ENCODE results near the gene SPRTN.

Gene SPRTN, protein sequence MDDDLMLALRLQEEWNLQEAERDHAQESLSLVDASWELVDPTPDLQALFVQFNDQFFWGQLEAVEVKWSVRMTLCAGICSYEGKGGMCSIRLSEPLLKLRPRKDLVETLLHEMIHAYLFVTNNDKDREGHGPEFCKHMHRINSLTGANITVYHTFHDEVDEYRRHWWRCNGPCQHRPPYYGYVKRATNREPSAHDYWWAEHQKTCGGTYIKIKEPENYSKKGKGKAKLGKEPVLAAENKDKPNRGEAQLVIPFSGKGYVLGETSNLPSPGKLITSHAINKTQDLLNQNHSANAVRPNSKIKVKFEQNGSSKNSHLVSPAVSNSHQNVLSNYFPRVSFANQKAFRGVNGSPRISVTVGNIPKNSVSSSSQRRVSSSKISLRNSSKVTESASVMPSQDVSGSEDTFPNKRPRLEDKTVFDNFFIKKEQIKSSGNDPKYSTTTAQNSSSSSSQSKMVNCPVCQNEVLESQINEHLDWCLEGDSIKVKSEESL

DNA sequence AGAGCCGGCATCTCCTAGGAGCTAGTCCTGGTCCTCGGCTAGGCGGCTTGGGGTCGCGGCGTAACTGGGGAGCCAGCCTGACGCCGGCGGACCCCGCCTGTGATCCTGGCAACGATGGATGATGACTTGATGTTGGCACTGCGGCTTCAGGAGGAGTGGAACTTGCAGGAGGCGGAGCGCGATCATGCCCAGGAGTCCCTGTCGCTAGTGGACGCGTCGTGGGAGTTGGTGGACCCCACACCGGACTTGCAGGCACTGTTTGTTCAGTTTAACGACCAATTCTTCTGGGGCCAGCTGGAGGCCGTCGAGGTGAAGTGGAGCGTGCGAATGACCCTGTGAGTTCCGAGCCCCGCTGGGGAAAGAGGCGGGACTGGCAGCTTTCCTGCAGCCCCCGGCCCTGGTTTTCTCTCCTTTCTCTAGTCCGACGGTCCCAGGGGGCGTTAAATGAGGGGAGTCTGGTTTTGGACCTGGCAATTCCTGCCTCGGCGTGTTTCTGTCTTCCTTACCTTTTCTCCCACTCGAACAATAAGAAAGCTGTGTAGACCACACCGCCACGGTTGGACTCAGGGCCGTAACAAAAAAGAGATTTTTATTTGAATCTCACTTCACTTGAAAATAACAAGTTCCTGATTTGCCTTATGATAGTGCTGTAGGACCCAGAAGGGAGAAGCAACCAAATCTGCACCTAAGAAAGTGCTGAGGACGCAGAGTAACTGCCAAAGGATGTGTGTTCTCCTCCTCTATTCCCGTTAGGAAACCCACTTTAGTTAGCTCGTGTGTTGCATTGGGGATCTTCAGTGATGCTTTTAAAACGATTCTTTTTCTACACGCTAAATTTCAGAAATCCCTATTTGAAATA lies at the start of gene SPRTN:
Gene SPRTN, plus strand, starts transcription at position 24 of the 859 bp plus-strand sequence. Its CDS starts 91 bp downstream, at position 115.
- H3K9ac ChIP-seq (ENCODE audit: low read length) = peak within 1 kb of the TSS; percentile 98
- H3K27ac ChIP-seq (ENCODE audit: low read depth, low read length) = peak within 1 kb of the TSS; percentile 99
- H3K36me3 ChIP-seq (ENCODE audit: control insufficient read depth, insufficient read depth, low read length) = peaks cover 2% of the 10 kb centered on the region
- H3K4me3 ChIP-seq (ENCODE audit: low read length) = peak within 1 kb of the TSS; percentile 96
- H3K27me3 ChIP-seq (ENCODE audit: control insufficient read depth, insufficient read depth, low read length) = no peaks in the 10 kb centered on the region
- H3K4me1 ChIP-seq (ENCODE audit: control insufficient read depth, insufficient read depth, low read length) = peaks cover 33% of the 10 kb centered on the region

DNA sequence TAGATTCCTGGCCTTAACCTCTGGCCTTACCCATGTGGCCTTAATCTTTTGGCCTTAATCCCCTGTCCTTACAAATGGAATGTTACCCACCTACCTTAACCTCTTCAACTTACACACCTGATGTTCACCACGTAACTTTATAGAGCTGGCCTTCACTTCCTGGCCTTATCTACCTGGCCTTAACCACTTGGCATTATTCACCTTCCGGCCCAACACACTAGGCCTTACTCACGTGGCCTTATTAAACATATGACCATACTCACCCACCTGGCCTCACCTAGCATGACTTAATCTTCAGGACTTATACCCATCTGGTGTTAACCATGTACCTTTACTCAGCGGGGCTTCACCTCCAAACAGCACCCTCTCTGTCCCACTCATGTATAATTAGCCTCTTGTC lies 42.2 kb upstream of the SPRTN start:
- Histone ChIP-seq H3K27me3 (ENCODE audit: control insufficient read depth, insufficient read depth, low read length) (no peaks in the 10 kb centered on the region), H3K27ac (ENCODE audit: low read depth, low read length) (no peak overlapping the region), H3K4me3 (ENCODE audit: low read length) (no peak overlapping the region), H3K9ac (ENCODE audit: low read length) (no peak overlapping the region), H3K4me1 (ENCODE audit: control insufficient read depth, insufficient read depth, low read length) (no peaks in the 10 kb centered on the region), H3K36me3 (ENCODE audit: control insufficient read depth, insufficient read depth, low read length) (no peaks in the 10 kb centered on the region)

DNA sequence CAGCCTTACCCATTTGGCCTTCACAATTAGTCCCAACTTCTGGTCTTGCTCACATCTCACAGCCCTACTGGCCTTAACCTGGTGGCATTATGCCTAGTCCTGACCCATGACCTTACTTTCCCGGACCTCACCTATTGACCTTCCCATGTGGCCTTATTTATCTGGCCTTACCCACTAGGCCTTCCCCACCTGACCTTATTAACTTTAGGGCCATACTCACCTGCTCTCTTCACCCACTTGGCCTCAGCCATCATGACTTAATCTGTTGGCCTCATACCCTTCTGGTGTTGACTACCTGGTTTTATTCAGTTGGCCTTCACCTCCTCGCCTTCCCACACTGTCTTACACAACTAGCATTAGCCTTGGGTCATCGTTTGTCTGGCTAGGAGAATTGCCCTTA lies 36.1 kb upstream of the SPRTN start:
- Histone ChIP-seq H3K9ac (ENCODE audit: low read length) (no peak overlapping the region), H3K36me3 (ENCODE audit: control insufficient read depth, insufficient read depth, low read length) (no peaks in the 10 kb centered on the region), H3K4me1 (ENCODE audit: control insufficient read depth, insufficient read depth, low read length) (no peaks in the 10 kb centered on the region), H3K4me3 (ENCODE audit: low read length) (no peak overlapping the region), H3K27ac (ENCODE audit: low read depth, low read length) (no peak overlapping the region), H3K27me3 (ENCODE audit: control insufficient read depth, insufficient read depth, low read length) (no peaks in the 10 kb centered on the region)

DNA sequence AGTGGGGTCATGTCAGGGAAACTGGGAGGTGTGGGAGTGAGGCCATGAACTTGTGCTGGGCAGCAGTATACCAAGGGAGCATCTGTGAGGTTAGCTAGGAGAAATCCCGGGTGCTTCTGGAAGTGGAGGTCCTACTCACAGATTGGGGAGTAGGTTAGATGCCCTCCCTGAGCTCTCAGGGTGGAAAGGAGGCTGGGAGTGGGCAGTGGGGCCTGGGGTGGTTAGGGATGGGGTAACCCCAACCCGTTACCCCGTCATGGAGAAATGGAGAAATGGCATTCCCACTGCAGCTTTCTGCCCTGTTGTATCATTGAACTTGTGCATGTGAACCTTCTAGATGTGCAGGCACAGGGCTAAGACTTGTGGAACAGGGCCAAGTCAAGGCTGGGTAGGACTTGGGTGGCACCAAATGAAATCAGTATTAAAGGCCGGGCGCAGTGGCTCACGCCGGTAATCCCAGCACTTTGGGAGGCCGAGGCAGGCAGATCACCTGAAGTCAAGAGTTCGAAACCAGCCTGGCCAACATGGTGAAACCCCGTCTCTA lies 27.6 kb upstream of the SPRTN start:
- Histone ChIP-seq H3K4me3 (ENCODE audit: low read length) (no peak overlapping the region), H3K27ac (ENCODE audit: low read depth, low read length) (no peak overlapping the region), H3K4me1 (ENCODE audit: control insufficient read depth, insufficient read depth, low read length) (no peaks in the 10 kb centered on the region), H3K27me3 (ENCODE audit: control insufficient read depth, insufficient read depth, low read length) (no peaks in the 10 kb centered on the region), H3K36me3 (ENCODE audit: control insufficient read depth, insufficient read depth, low read length) (no peaks in the 10 kb centered on the region), H3K9ac (ENCODE audit: low read length) (no peak overlapping the region)

DNA sequence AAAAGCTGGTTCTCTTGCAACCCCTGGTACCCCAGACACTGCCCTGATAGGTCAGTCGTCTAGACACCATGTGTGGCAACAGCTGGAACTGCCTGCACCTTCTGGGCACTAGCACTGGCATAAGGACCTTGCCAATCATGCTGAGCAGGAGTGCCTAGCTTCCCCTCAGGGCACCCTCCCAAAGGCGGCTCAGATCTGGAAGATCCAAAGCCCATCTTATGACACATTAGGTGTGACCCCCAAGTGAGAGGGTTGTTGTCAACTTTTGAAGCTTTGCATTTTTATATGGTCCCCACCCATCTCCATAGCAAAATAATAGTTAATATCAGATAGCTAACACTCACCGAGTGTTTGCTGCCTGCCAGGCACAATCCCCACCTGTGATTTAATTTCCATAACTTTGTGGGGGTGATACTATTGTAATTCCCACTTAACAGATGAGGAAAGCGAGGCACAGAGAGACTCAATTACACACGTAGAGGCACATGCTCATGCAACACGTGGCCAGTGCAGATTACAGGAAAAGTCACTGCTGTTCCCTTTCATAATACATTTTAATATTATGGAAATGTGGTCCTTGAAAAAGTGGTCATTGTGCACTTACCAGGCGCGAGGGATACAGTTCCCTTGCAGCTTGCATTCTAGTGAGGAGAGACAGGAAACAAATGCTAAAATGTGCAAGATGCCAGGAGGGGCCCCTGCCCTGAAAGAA lies 26.2 kb upstream of the SPRTN start:
- no peaks in the 10 kb centered on the region for H3K27me3 ChIP-seq (ENCODE audit: control insufficient read depth, insufficient read depth, low read length)
- no peak overlapping the region for H3K27ac ChIP-seq (ENCODE audit: low read depth, low read length)
- no peaks in the 10 kb centered on the region for H3K36me3 ChIP-seq (ENCODE audit: control insufficient read depth, insufficient read depth, low read length)
- H3K4me3 ChIP-seq (ENCODE audit: low read length) = no peak overlapping the region
- H3K9ac ChIP-seq (ENCODE audit: low read length) = no peak overlapping the region
- no peaks in the 10 kb centered on the region for H3K4me1 ChIP-seq (ENCODE audit: control insufficient read depth, insufficient read depth, low read length)

DNA sequence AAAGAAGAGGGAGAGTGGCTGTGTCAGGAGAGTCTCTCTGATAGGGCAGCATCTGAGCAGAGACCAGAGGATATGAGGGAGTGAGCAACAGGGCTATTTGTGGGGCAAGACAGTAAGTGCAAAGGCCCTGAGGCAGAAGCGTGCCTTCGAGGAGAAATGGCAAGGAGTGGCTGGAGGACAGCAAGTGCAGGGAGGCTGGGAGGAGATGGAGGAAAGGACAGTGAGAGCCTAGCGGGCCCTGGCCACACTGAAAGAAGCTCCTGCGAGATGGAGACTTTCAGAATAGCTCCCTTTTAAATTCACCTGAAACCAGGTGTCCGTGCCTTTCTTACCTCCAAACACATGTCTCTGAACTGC lies 25.7 kb upstream of the SPRTN start:
- Histone ChIP-seq H3K4me1 (ENCODE audit: control insufficient read depth, insufficient read depth, low read length) (no peaks in the 10 kb centered on the region), H3K4me3 (ENCODE audit: low read length) (no peak overlapping the region), H3K27me3 (ENCODE audit: control insufficient read depth, insufficient read depth, low read length) (no peaks in the 10 kb centered on the region)

DNA sequence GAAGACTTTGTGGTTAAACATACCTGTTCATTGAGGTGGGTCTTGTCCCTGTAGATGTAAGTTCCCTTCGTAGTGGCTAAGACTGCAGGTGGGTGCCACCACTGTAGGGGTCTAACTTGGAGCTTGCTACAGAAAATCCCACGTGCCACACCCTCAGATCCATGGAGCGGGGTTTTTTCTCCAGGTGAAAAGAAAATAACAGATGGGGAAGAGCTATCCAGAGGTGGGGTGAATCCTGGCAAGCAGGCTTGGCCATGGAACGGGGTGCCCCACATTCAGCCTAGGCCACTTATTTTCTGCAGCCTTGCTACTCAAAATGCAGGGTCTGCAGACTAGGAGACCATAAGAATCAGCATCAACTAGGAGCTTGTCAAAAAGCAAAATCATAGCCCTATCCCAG lies 24.4 kb upstream of the SPRTN start:
- no peaks in the 10 kb centered on the region for H3K4me1 ChIP-seq (ENCODE audit: control insufficient read depth, insufficient read depth, low read length)
- H3K27me3 ChIP-seq (ENCODE audit: control insufficient read depth, insufficient read depth, low read length) = no peaks in the 10 kb centered on the region
- H3K36me3 ChIP-seq (ENCODE audit: control insufficient read depth, insufficient read depth, low read length) = no peaks in the 10 kb centered on the region
- no peak overlapping the region for H3K4me3 ChIP-seq (ENCODE audit: low read length)
- H3K9ac ChIP-seq (ENCODE audit: low read length) = no peak overlapping the region
- H3K27ac ChIP-seq (ENCODE audit: low read depth, low read length) = no peak overlapping the region

More for the DNA sequence above, 25.7 kb upstream of the SPRTN start:
- no peaks in the 10 kb centered on the region for H3K36me3 ChIP-seq (ENCODE audit: control insufficient read depth, insufficient read depth, low read length)
- no peak overlapping the region for H3K27ac ChIP-seq (ENCODE audit: low read depth, low read length)
- no peak overlapping the region for H3K9ac ChIP-seq (ENCODE audit: low read length)

DNA sequence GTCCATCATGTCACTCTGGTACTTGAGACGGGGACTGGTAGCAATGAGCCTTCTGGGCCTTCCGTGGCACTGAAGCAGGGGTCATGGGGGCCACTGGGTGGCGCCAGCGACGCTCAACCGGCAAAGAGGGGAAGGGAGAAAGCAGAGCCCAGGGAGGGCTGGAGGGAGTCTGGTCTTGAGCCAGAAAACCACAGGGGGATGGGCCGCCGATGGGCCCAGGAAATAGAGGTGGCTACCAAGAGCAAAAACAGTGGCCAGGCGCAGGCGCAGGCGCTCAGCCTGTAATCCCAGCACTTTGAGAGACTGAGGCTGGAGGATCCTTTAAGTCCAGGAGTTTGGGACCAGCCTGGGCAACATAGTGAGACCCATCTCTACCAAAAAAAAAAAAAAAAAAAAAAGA lies 22.2 kb upstream of the SPRTN start:
- Histone ChIP-seq H3K27ac (ENCODE audit: low read depth, low read length) (no peak overlapping the region), H3K36me3 (ENCODE audit: control insufficient read depth, insufficient read depth, low read length) (no peaks in the 10 kb centered on the region)

DNA sequence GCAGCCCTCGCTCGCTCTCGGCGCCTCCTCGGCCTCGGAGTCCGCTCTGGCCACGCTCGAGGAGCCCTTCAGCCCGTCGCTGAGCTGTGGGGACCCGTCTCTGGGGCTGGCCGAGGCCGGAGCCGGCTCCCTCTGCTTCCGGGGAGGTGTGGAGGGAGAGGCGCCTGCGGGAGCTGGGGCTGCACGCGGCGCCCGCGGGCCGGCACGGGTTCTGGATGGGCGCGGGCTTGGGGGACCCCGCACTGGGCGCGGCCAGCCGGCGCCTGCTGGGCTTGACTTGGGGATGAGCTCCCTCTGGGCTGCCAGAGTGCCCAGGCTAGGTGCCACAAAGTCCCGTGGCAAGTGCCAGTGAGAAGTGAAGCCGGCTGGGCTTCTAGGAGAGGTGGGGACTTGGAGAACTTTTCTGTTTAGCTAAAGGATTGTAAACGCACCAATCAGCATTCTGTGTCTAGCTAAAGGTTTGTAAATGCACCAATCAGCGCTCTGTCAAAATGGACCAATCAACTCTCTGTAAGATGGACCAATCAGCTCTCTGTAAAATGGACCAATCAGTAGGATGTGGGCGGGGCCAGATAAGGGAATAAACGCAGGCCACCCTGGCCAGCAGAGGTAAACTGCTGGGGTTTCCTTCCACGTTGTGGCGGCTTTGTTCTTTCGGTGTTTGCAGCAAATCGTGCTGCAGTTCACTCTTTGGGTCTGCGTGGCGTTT lies 20.6 kb upstream of the SPRTN start:
- no peak overlapping the region for H3K9ac ChIP-seq (ENCODE audit: low read length)
- no peaks in the 10 kb centered on the region for H3K4me1 ChIP-seq (ENCODE audit: control insufficient read depth, insufficient read depth, low read length)
- no peak overlapping the region for H3K4me3 ChIP-seq (ENCODE audit: low read length)
- no peak overlapping the region for H3K27ac ChIP-seq (ENCODE audit: low read depth, low read length)
- H3K36me3 ChIP-seq (ENCODE audit: control insufficient read depth, insufficient read depth, low read length) = no peaks in the 10 kb centered on the region
- no peaks in the 10 kb centered on the region for H3K27me3 ChIP-seq (ENCODE audit: control insufficient read depth, insufficient read depth, low read length)

More for the DNA sequence above, 22.2 kb upstream of the SPRTN start:
- no peak overlapping the region for H3K4me3 ChIP-seq (ENCODE audit: low read length)
- H3K9ac ChIP-seq (ENCODE audit: low read length) = no peak overlapping the region
- no peaks in the 10 kb centered on the region for H3K4me1 ChIP-seq (ENCODE audit: control insufficient read depth, insufficient read depth, low read length)
- no peaks in the 10 kb centered on the region for H3K27me3 ChIP-seq (ENCODE audit: control insufficient read depth, insufficient read depth, low read length)

DNA sequence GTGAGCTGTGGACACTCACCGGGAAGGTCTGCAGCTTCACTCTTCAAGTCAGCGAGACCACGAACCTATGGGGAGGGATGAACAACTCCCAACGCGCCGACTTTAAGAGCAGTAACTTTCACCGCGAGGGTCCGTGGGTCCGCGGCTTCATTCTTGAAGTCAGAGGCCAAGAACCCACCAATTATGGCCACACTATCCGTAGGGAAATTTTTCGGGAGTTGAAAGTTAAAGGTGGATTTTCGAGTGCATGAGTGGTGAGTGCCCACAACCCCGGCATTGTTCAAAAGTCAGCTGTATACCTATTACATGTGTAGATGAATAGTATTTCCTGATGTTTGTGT lies 20.1 kb upstream of the SPRTN start:
- H3K27me3 ChIP-seq (ENCODE audit: control insufficient read depth, insufficient read depth, low read length) = no peaks in the 10 kb centered on the region
- no peaks in the 10 kb centered on the region for H3K36me3 ChIP-seq (ENCODE audit: control insufficient read depth, insufficient read depth, low read length)
- H3K27ac ChIP-seq (ENCODE audit: low read depth, low read length) = no peak overlapping the region
- H3K9ac ChIP-seq (ENCODE audit: low read length) = no peak overlapping the region
- no peaks in the 10 kb centered on the region for H3K4me1 ChIP-seq (ENCODE audit: control insufficient read depth, insufficient read depth, low read length)
- no peak overlapping the region for H3K4me3 ChIP-seq (ENCODE audit: low read length)

DNA sequence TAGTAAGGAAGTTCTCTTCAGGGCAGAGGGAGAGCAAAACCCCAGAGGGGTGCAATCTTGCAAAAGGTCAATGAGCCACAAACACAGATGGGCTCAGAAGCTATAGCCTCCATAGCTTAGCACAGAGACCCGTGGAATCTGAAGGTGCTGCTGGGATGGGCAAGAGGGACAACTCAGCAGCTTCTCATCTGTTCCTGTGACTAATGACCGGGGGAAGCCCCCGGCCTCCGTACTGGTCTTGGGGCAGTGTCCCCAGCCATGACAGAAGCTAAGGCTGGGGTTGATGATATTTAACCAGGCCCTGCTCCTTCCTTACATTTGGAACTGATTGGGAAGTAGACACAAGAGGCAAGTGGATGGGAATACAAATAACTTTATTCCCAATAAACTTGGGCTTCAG lies 19.5 kb upstream of the SPRTN start:
- H3K27me3 ChIP-seq (ENCODE audit: control insufficient read depth, insufficient read depth, low read length) = no peaks in the 10 kb centered on the region
- H3K9ac ChIP-seq (ENCODE audit: low read length) = no peak overlapping the region
- no peak overlapping the region for H3K4me3 ChIP-seq (ENCODE audit: low read length)
- H3K27ac ChIP-seq (ENCODE audit: low read depth, low read length) = no peak overlapping the region
- H3K36me3 ChIP-seq (ENCODE audit: control insufficient read depth, insufficient read depth, low read length) = no peaks in the 10 kb centered on the region
- no peaks in the 10 kb centered on the region for H3K4me1 ChIP-seq (ENCODE audit: control insufficient read depth, insufficient read depth, low read length)

Data from rectal smooth muscle tissue (tissue), 1 donor.